ENCODE data around the gene GALNT5.

Gene GALNT5

DNA sequence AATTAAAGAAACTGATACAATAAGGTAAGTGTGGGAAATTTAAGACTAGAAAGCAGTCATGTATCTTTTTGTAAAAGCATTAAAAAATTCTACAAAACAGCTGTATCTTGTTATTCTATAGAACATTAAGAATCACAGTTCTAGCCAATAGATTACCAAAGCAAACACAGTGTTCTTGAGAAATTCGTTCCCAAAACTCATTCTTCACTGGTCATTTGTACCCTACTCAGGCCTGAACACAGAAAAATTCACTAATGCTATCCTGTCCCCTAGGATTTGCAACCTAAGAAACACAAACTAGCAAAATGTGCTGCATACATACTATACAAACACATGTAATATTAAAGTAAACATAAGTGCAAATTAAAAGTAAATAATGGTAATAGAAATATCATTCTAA lies 39.0 kb downstream of the GALNT5 start:
- Histone ChIP-seq H3K4me1 (ENCODE audit: control insufficient read depth in 1 of 2, insufficient read depth in 2 of 2, low read length in 2 of 2) (no peaks in the 10 kb centered on the region), H3K4me3 (ENCODE audit: low read depth in 1 of 2, low read length in 2 of 2) (no peak overlapping the region), H3K27me3 (ENCODE audit: low read depth, low read length) (no peaks in the 10 kb centered on the region), H3K9me3 (ENCODE audit: control insufficient read depth in 1 of 2, low read length in 2 of 2) (no peaks in the 10 kb centered on the region), H3K27ac (ENCODE audit: low read length) (no peak overlapping the region), H3K36me3 (ENCODE audit: control insufficient read depth in 1 of 2, insufficient read depth in 2 of 2, low read length in 2 of 2) (no peaks in the 10 kb centered on the region)

DNA sequence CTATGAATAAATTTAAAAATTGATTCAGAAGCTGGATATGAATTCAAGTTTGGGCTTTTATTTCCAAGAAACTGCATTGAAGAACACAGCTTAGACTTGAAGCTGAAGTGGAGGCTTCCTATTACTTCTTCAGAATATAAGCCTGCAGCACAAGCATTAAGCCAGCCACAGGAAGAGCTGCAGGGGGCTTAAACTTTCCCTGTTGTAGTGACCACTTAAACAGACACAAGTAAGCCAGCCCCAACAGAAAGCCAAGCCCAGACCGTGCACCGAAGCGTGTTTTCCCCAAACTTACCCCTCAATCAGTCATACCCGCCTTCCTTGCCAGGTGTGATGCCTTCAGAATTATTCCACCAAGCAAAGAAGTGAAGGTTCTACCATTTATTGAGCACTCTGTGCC lies 39.5 kb downstream of the GALNT5 start:
- no peak overlapping the region for H3K4me3 ChIP-seq (ENCODE audit: low read depth in 1 of 2, low read length in 2 of 2)
- H3K27me3 ChIP-seq (ENCODE audit: low read depth, low read length) = no peaks in the 10 kb centered on the region
- no peaks in the 10 kb centered on the region for H3K9me3 ChIP-seq (ENCODE audit: control insufficient read depth in 1 of 2, low read length in 2 of 2)
- H3K4me1 ChIP-seq (ENCODE audit: control insufficient read depth in 1 of 2, insufficient read depth in 2 of 2, low read length in 2 of 2) = no peaks in the 10 kb centered on the region
- no peaks in the 10 kb centered on the region for H3K36me3 ChIP-seq (ENCODE audit: control insufficient read depth in 1 of 2, insufficient read depth in 2 of 2, low read length in 2 of 2)
- no peak overlapping the region for H3K27ac ChIP-seq (ENCODE audit: low read length)

DNA sequence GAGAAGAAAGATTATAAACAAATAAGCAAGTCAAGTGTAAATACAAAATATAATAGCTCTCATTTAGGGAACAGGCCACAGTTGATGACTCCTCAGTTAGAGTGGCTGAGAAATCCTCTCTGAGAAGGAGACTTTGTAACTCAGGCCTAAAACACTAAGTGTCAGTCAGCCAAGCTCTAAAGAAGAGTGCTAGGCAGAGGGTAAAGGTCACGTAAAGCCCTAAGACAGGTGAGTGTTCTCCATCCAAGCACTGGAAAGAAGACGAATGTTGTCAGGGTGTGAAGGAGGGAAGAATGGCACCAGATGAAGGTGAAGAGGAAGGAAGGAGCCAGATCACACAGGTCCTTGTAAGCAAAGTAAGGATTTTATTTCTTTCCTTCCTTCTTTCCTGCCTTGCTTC lies 43.8 kb downstream of the GALNT5 start:
- H3K27ac ChIP-seq (ENCODE audit: low read length) = no peak overlapping the region
- H3K27me3 ChIP-seq (ENCODE audit: low read depth, low read length) = no peaks in the 10 kb centered on the region
- no peaks in the 10 kb centered on the region for H3K4me1 ChIP-seq (ENCODE audit: control insufficient read depth in 1 of 2, insufficient read depth in 2 of 2, low read length in 2 of 2)
- H3K9me3 ChIP-seq (ENCODE audit: control insufficient read depth in 1 of 2, low read length in 2 of 2) = no peaks in the 10 kb centered on the region
- no peaks in the 10 kb centered on the region for H3K36me3 ChIP-seq (ENCODE audit: control insufficient read depth in 1 of 2, insufficient read depth in 2 of 2, low read length in 2 of 2)
- H3K4me3 ChIP-seq (ENCODE audit: low read depth in 1 of 2, low read length in 2 of 2) = no peak overlapping the region

DNA sequence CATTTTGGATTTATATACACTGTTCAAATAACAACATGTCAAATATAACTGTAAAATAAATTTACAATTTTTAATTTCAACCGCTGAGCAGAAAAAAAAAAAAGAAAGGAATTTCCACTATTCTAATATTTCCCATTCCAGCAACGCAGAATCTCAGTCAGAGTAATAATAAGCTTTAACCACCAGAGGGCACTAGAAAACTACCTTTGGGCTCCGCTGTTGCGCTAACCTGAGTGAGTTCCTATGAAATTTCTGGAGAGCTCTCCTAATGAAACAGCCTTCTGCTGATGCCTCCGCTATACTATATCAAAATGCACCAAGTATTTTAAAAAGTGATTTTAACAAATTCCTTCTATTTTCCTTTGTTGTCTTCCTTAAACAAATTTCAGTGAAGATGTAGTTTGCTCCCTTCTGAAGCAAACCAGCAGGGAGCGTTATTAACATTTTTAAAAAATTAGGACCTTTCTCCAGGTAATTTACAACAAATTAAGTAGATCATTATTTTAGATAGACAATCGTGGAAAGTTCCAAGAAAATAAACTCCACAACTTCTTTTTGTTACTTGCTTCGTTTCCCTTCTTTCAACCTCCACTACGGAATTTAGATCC lies 45.1 kb downstream of the GALNT5 start:
- Histone ChIP-seq H3K27me3 (ENCODE audit: low read depth, low read length) (no peaks in the 10 kb centered on the region), H3K36me3 (ENCODE audit: control insufficient read depth in 1 of 2, insufficient read depth in 2 of 2, low read length in 2 of 2) (no peaks in the 10 kb centered on the region), H3K9me3 (ENCODE audit: control insufficient read depth in 1 of 2, low read length in 2 of 2) (no peaks in the 10 kb centered on the region), H3K27ac (ENCODE audit: low read length) (no peak overlapping the region), H3K4me1 (ENCODE audit: control insufficient read depth in 1 of 2, insufficient read depth in 2 of 2, low read length in 2 of 2) (no peaks in the 10 kb centered on the region), H3K4me3 (ENCODE audit: low read depth in 1 of 2, low read length in 2 of 2) (no peak overlapping the region)

DNA sequence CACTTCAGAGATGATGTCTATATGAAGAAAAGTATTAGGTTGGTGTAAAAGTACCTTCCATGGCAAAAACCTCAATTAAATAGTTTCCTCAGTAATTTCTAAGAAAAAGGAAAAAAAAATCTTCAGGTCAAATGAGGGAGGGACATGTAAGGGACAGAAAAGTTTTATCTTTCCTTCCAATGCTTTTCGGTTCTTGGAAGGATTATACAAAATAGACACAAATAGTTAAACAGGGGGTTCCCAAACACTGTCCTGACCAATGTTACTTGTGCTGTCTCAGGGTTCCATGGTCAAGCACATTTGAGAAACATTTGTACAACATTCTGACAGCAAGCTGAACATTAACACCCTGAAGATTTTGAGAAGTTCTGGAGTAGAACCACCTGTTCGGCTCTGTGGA lies 46.1 kb downstream of the GALNT5 start:
- Histone ChIP-seq H3K36me3 (ENCODE audit: control insufficient read depth in 1 of 2, insufficient read depth in 2 of 2, low read length in 2 of 2) (no peaks in the 10 kb centered on the region), H3K27ac (ENCODE audit: low read length) (no peak overlapping the region), H3K27me3 (ENCODE audit: low read depth, low read length) (no peaks in the 10 kb centered on the region), H3K4me1 (ENCODE audit: control insufficient read depth in 1 of 2, insufficient read depth in 2 of 2, low read length in 2 of 2) (no peaks in the 10 kb centered on the region), H3K9me3 (ENCODE audit: control insufficient read depth in 1 of 2, low read length in 2 of 2) (no peaks in the 10 kb centered on the region), H3K4me3 (ENCODE audit: low read depth in 1 of 2, low read length in 2 of 2) (no peak overlapping the region)

DNA sequence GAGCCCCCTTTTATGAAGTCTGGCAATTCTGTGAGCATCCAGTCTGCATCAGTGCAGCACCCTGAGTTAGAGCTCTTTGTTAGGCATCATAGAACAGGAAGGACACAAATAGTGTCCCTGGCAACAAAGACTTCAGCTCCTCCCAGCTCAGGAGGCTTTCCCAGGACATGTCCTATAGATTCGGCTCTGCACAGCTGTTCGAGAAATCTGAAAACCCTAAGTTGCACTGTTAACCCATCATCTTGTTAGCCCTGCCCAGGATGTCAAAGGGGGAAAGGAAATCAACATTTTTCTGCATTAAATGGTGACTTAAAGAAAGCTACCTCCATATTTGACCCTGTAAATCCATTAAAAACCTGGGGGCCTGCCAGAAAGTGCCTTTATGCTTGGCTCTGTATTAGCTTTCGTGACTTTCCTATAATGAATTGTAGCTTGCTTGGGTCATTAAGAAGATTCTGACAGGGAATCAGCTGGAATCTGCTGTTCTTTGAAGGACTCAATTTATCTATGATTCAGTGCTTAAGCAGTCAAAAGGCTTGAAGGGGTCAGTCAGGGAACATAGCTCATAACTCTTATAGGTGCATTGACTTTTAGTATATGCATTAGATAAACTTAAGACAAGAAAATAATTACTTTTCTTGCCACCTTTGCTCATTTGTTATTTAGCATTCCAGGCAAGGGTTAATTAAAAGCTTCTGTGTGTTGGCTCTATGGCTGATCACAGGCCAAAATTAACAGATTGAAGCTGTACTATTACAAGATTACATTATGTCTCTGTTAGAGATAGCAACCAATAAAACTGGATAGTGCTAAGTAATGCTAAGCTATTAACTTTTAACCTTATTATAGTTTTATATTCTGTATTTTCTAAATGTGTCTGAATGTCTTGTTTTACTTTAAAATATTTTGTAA lies 47.6 kb downstream of the GALNT5 start:
- Histone ChIP-seq H3K36me3 (ENCODE audit: control insufficient read depth in 1 of 2, insufficient read depth in 2 of 2, low read length in 2 of 2) (no peaks in the 10 kb centered on the region), H3K9me3 (ENCODE audit: control insufficient read depth in 1 of 2, low read length in 2 of 2) (no peaks in the 10 kb centered on the region), H3K4me3 (ENCODE audit: low read depth in 1 of 2, low read length in 2 of 2) (no peak overlapping the region), H3K27me3 (ENCODE audit: low read depth, low read length) (no peaks in the 10 kb centered on the region), H3K4me1 (ENCODE audit: control insufficient read depth in 1 of 2, insufficient read depth in 2 of 2, low read length in 2 of 2) (no peaks in the 10 kb centered on the region), H3K27ac (ENCODE audit: low read length) (no peak overlapping the region)

DNA sequence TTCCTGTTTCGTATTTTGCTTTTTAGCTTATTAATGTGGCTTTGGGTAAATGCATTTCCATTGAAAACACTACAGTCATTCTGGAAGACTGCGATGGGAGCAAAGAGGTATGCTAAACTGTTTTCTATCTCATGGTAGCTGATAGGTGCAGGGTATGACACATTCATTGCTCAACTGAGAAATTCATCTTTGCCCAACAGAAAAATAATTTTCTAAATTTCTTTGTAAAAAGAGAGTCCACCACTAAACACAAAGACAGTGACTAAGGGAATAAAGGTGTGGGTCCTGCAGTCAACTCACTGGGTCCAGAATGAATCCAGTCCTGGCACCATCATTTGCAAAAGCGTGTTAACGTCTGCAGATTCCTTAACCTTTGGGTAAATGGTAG lies 48.2 kb downstream of the GALNT5 start:
- Histone ChIP-seq H3K36me3 (ENCODE audit: control insufficient read depth in 1 of 2, insufficient read depth in 2 of 2, low read length in 2 of 2) (no peaks in the 10 kb centered on the region), H3K4me3 (ENCODE audit: low read depth in 1 of 2, low read length in 2 of 2) (no peak overlapping the region), H3K4me1 (ENCODE audit: control insufficient read depth in 1 of 2, insufficient read depth in 2 of 2, low read length in 2 of 2) (no peaks in the 10 kb centered on the region), H3K9me3 (ENCODE audit: control insufficient read depth in 1 of 2, low read length in 2 of 2) (no peaks in the 10 kb centered on the region), H3K27me3 (ENCODE audit: low read depth, low read length) (no peaks in the 10 kb centered on the region), H3K27ac (ENCODE audit: low read length) (no peak overlapping the region)

DNA sequence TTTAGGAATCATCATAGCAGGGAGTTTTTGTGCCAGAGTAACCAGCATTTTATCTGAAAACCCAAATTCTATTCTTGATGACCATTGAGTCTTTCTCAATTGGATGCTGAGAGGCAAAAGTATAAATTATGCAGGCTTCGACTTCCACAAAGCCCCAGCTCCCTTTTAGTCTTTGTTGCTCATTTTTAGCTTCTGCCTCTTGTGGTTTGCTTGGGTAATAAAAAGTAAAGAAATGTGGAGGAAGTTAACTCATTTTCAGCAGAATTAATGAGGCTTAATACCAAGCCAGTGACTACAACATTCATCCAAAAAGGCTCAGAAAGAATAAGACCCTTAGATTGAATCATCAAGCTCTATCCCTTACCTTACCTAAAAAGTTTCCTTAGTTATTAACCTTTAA lies 49.5 kb downstream of the GALNT5 start:
- Histone ChIP-seq H3K9me3 (ENCODE audit: control insufficient read depth in 1 of 2, low read length in 2 of 2) (no peaks in the 10 kb centered on the region), H3K27me3 (ENCODE audit: low read depth, low read length) (no peaks in the 10 kb centered on the region), H3K4me1 (ENCODE audit: control insufficient read depth in 1 of 2, insufficient read depth in 2 of 2, low read length in 2 of 2) (no peaks in the 10 kb centered on the region), H3K36me3 (ENCODE audit: control insufficient read depth in 1 of 2, insufficient read depth in 2 of 2, low read length in 2 of 2) (no peaks in the 10 kb centered on the region), H3K4me3 (ENCODE audit: low read depth in 1 of 2, low read length in 2 of 2) (no peak overlapping the region), H3K27ac (ENCODE audit: low read length) (no peak overlapping the region)

DNA sequence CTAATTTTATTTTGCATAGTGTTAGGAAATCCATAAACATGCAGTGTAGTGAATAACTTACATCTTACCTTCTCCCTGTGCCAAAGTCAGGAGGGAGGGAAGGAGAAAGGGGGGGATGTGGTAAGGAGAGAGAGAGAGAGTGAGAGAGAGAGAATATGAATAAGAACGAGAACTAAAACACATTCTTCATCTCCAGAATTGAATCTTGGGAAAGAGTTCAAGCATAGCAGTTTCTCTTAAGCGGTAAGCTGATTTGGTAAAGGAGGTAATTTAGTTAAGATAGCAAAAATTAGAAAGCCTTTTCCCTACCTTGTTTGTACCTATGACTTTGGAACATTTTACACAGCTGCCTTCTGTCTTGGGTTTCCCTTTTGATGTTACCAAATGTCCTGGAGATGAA lies 52.4 kb downstream of the GALNT5 start:
- Histone ChIP-seq H3K4me3 (ENCODE audit: low read depth in 1 of 2, low read length in 2 of 2) (no peak overlapping the region), H3K27me3 (ENCODE audit: low read depth, low read length) (no peaks in the 10 kb centered on the region), H3K4me1 (ENCODE audit: control insufficient read depth in 1 of 2, insufficient read depth in 2 of 2, low read length in 2 of 2) (no peaks in the 10 kb centered on the region), H3K27ac (ENCODE audit: low read length) (no peak overlapping the region), H3K9me3 (ENCODE audit: control insufficient read depth in 1 of 2, low read length in 2 of 2) (no peaks in the 10 kb centered on the region), H3K36me3 (ENCODE audit: control insufficient read depth in 1 of 2, insufficient read depth in 2 of 2, low read length in 2 of 2) (no peaks in the 10 kb centered on the region)

DNA sequence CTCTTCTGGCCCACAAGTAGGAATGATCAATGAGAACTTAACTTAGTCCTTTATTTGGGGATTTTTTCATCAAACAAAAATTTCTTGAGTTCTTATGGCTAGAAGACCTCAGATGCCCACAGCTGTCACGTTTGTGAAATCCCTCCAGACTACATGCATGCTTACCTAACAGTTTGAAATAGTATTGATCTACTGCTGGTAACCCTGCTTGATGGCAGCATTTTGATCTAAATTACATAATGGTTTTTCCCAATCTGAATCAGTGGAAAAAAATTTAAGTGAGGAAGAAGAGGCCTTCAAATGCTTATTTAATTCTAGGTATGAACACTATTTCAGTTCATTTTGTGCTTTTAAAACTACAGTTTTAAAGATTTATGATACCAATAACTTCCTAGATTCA lies 54.2 kb downstream of the GALNT5 start:
- no peaks in the 10 kb centered on the region for H3K9me3 ChIP-seq (ENCODE audit: control insufficient read depth in 1 of 2, low read length in 2 of 2)
- H3K27ac ChIP-seq (ENCODE audit: low read length) = no peak overlapping the region
- H3K36me3 ChIP-seq (ENCODE audit: control insufficient read depth in 1 of 2, insufficient read depth in 2 of 2, low read length in 2 of 2) = no peaks in the 10 kb centered on the region
- no peaks in the 10 kb centered on the region for H3K27me3 ChIP-seq (ENCODE audit: low read depth, low read length)
- H3K4me1 ChIP-seq (ENCODE audit: control insufficient read depth in 1 of 2, insufficient read depth in 2 of 2, low read length in 2 of 2) = no peaks in the 10 kb centered on the region
- H3K4me3 ChIP-seq (ENCODE audit: low read depth in 1 of 2, low read length in 2 of 2) = no peak overlapping the region

DNA sequence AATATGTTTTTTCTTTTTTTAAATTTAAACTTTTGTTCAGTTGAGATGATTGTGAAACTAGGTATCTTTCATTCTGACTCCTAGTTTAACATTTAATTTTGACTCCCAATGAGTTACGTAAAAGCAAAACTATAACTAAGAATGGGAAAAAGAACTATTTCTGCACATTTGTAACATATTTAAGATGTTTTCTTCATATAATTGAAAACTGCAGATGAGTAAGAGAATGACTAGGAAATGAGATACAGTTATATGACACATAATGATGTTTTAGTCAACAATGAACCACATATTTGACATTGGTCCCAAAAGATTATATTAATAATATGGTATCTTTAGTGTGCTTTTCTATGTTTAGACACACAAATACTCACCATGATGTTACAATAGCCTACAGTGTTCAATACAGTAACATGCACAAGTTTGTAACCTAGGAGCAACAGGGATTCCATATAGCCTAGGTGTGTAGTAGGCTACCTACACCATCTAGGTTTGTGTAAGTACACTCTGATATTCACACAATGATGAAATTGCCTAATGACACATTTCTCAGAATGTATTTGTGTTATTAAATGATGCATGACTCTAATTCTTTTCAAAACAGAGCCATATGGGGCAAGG lies 55.5 kb downstream of the GALNT5 start:
- Histone ChIP-seq H3K27ac (ENCODE audit: low read length) (no peak overlapping the region), H3K36me3 (ENCODE audit: control insufficient read depth in 1 of 2, insufficient read depth in 2 of 2, low read length in 2 of 2) (no peaks in the 10 kb centered on the region), H3K4me3 (ENCODE audit: low read depth in 1 of 2, low read length in 2 of 2) (no peak overlapping the region), H3K4me1 (ENCODE audit: control insufficient read depth in 1 of 2, insufficient read depth in 2 of 2, low read length in 2 of 2) (no peaks in the 10 kb centered on the region), H3K9me3 (ENCODE audit: control insufficient read depth in 1 of 2, low read length in 2 of 2) (no peaks in the 10 kb centered on the region), H3K27me3 (ENCODE audit: low read depth, low read length) (no peaks in the 10 kb centered on the region)

Data from muscle layer of duodenum (tissue), 2 donors.